ENCODE results near the gene GATA5.

The GATA5 gene

GRCh38 chr20:62480318-62480717 is 4.5 kb upstream of the GATA5 start:
- H3K4me1 ChIP-seq = peaks cover 1% of the 10 kb centered on the region
- H3K9me3 ChIP-seq = no peaks in the 10 kb centered on the region
- no peak for TF ChIP-seq CTCF (IDR thresholded peaks at IDR 0.05; ENCODE audit: low read depth, low read length)
- peaks cover 39% of the 10 kb centered on the region for H3K27me3 ChIP-seq
- no peak for DNase-seq
- H3K4me3 ChIP-seq (ENCODE audit: low read depth, low read length) = no peak overlapping the region
- no peaks in the 10 kb centered on the region for H3K36me3 ChIP-seq

- no peaks in the 10 kb centered on the region for H3K4me1 ChIP-seq
- H3K9me3 ChIP-seq = no peaks in the 10 kb centered on the region
- H3K4me3 ChIP-seq (ENCODE audit: low read depth, low read length) = no peak overlapping the region
- no peak for TF ChIP-seq CTCF (IDR thresholded peaks at IDR 0.05; ENCODE audit: low read depth, low read length)
- no peaks in the 10 kb centered on the region for H3K36me3 ChIP-seq
- no peak for DNase-seq
- H3K27me3 ChIP-seq = peaks cover 45% of the 10 kb centered on the region
These were observed 3.9 kb upstream of the GATA5 start for GRCh38 chr20:62479656-62480055.

GRCh38 chr20:62479156-62479555 is 3.4 kb upstream of the GATA5 start:
- no peak overlapping the region for H3K4me3 ChIP-seq (ENCODE audit: low read depth, low read length)
- H3K27me3 ChIP-seq = peaks cover 50% of the 10 kb centered on the region
- H3K36me3 ChIP-seq = no peaks in the 10 kb centered on the region
- H3K9me3 ChIP-seq = no peaks in the 10 kb centered on the region
- no peak for DNase-seq
- H3K4me1 ChIP-seq = no peaks in the 10 kb centered on the region; the same call in 1 of the 2 replicates
- no peak for TF ChIP-seq CTCF (IDR thresholded peaks at IDR 0.05; ENCODE audit: low read depth, low read length)

GRCh38 chr20:62477669-62478455 is 2.1 kb upstream of the GATA5 start:
- no peaks in the 10 kb centered on the region for H3K36me3 ChIP-seq
- no peaks in the 10 kb centered on the region for H3K9me3 ChIP-seq
- H3K4me3 ChIP-seq (ENCODE audit: low read depth, low read length) = no peak overlapping the region
- H3K27me3 ChIP-seq = peaks cover 57% of the 10 kb centered on the region
- no peak for DNase-seq
- no peaks in the 10 kb centered on the region; the same call in 1 of the 2 replicates for H3K4me1 ChIP-seq
- 0 out of 2 replicates have a peak, but pooled peaks have one; percentile 9 for TF ChIP-seq CTCF (IDR thresholded peaks at IDR 0.05; ENCODE audit: low read depth, low read length)

GRCh38 chr20:62476056-62476838 is 452 bp upstream of the GATA5 start:
- DNase-seq = no peak
- peaks cover 57% of the 10 kb centered on the region for H3K27me3 ChIP-seq
- no peak overlapping the region for H3K4me3 ChIP-seq (ENCODE audit: low read depth, low read length)

More at GRCh38 chr20:62476056-62476838, 452 bp upstream of the GATA5 start:
- H3K4me1 ChIP-seq = no peaks in the 10 kb centered on the region; the same call in 1 of the 2 replicates
- no peaks in the 10 kb centered on the region for H3K36me3 ChIP-seq
- H3K9me3 ChIP-seq = no peaks in the 10 kb centered on the region
- no peak for TF ChIP-seq CTCF (IDR thresholded peaks at IDR 0.05; ENCODE audit: low read depth, low read length)
